NCI-H345 treated with DMSO at 0.1 percent for 48 hours (cell line): Measurements from ENCODE around the gene KLHL26.
"Not testable (repeated sequence)": the region's sequence is repeated elsewhere in the genome, so short reads cannot be mapped to it uniquely, and the experiment has no call there.

Source experiments
- DNase-seq: peaks from one replicate; lab custom pipeline; 2025; ENCODE audit not compliant: unreplicated experiment; lab: John Stamatoyannopoulos, UW

The KLHL26 gene

GRCh38 chr19:18662972-18663732 lies 26.3 kb downstream of the KLHL26 start:
- no peak for DNase-seq

GRCh38 chr19:18663940-18664530 lies 27.2 kb downstream of the KLHL26 start:
- no peak for DNase-seq

GRCh38 chr19:18665771-18666202 lies 29.0 kb downstream of the KLHL26 start:
- no peak for DNase-seq

GRCh38 chr19:18666317-18666716 lies 29.5 kb downstream of the KLHL26 start:
- DNase-seq = no peak

GRCh38 chr19:18666784-18667183 lies 30.0 kb downstream of the KLHL26 start:
- DNase-seq = no peak

GRCh38 chr19:18667531-18668251 lies 30.9 kb downstream of the KLHL26 start:
- DNase-seq = no peak

DNA sequence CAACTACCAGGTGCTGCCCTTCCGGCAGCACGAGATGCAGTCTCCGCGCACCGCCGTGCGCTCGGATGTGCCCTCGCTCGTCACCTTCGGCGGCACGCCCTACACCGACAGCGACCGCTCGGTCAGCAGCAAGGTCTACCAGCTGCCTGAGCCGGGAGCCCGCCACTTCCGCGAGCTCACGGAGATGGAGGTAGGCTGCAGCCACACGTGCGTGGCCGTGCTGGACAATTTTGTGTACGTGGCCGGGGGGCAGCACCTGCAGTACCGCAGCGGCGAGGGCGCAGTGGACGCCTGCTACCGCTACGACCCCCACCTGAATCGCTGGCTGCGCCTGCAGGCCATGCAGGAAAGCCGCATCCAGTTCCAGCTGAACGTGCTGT lies 31.4 kb downstream of the KLHL26 start:
- no peak for DNase-seq

- DNase-seq = no peak
Measured at GRCh38 chr19:18668744-18669523, 32.1 kb downstream of the KLHL26 start.

DNA sequence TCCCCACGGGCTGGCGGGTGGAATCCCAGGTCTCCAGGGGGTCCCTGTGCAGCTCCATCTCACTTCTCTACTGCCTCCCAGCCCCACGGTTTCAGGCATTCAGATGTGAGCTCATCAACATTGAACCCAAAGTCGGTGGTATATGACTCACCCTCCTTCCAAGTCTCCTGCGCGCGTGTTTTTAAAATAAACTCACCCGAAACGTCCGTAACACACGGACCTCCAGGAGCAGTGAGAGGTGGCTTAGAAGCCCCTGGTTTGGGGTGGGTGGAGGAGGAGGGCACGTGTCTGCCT lies 32.6 kb downstream of the KLHL26 start:
- DNase-seq = no peak

- no peak for DNase-seq
Measured at GRCh38 chr19:18669883-18670282, 33.1 kb downstream of the KLHL26 start.

DNA sequence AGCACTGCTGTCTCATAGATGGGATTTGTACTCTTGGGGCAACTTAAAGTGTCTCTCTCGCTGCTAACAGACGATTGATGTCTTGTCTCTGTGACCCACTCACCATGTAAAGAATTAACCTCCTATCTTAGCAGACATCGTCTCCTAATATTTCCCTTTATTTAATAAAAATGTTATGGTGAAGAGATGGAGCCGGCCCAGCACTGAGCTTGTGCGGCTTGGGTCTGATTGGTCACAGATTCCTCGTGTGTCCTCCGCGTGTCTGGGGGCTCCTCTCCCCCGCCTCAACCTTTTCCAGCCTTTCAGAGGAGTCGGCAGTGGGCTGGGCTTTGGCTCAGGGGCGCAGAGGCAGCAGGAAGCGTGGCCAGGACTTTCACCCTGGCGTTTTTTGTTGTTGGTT lies 33.5 kb downstream of the KLHL26 start:
- no peak for DNase-seq

- DNase-seq = no peak
Measured at GRCh38 chr19:18671303-18672043, 34.6 kb downstream of the KLHL26 start.

- DNase-seq = no peak
Measured at GRCh38 chr19:18672044-18672451, 35.2 kb downstream of the KLHL26 start.

DNA sequence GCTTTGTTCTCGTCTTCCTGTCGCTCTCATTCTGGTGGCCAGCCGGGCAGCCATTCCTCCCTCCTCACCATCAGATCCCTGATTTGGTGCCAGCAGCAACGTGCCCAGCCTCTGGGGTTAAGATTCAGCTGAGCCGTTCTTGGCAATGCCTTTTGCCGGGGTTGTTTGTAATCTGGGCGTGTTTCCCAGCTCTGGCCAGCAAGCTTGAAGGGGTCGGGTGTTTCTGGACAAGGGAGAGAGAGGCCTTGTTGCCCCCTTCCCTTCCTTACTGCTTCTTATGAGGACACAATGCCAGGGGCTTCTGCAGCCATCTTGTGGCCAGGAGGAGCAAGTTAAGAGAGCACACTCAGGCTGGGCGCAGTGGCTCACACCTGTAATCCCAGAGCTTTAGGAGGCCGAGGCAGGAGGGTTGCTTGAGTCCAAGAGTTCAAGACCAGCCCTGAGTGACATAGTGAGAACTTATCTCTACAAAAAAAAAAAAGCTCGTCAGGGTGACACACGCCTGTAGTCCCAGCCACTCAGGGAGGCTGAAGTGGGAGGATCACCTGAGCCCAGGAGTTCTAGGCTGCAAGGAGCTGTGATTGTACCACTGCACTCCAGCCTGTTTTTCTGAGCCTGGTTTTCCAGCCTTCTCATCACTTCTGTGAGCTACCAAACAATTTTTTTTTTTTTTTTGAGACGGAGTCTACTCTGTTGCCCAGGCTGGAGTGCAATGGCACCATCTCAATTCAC lies 35.9 kb downstream of the KLHL26 start:
- DNase-seq = no peak

GRCh38 chr19:18674616-18675015 lies 37.8 kb downstream of the KLHL26 start:
- no peak for DNase-seq

DNA sequence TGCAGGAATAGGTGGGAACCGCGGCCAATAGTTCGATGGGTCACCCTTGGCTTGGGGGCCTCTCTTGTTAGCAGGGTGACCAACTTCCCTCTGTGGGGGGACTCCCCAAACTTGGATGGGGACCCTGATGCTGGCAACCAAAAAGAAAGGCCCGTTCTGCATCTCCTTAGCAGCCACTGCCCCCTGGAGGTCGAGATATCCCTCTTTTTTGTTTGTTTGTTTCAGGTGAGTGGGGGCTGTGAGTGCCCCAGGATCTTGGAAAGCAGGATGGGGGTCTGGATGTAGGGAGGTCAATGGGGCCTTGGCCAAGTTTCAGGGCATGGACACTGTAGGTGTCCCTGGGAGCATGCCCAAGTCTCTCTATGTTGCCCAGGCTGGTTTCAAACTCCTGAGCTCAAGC lies 39.0 kb downstream of the KLHL26 start:
- no peak for DNase-seq

GRCh38 chr19:18676692-18677091 lies 39.9 kb downstream of the KLHL26 start:
- DNase-seq = no peak

DNA sequence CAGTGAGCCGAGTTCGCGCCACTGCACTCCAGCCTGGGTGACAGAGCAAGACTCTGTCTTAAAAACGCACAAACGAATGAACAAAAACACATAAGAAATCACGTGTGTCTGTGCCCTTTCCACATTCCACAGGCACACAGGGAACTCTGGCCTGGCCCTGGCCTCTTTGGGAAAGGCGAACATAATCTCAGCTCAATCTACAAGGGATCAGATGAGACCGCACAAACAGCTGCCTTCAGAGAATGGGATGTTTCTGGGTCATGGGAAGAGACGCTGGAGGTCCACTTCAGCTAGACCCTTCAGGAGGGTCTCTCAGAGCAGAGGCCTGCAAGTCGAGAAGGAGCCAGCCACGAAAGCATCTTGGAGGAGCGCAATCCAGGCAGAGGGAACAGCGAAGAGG lies 40.3 kb downstream of the KLHL26 start:
- no peak for DNase-seq

- not testable (repeated sequence) for DNase-seq
Measured at GRCh38 chr19:18680148-18680547, 43.3 kb downstream of the KLHL26 start.

DNA sequence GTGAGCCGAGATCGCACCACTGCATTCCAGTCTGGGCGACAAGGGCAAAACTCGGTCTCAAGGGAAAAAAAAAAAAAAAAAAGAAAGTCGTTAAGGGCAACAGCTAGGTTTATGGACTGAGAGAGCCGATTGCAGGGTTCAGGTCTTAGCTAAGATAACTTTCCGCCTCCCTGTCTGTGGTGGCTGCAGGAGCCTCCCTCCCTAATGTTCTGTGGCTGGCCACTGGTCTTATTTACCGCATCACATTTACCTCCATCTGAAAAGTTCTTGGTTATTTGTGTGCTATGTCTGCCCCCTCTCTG lies 45.9 kb downstream of the KLHL26 start:
- no peak for DNase-seq
